Right atrium auricular region (tissue), 2 donors: Measurements from ENCODE around the gene RAD51B. TPM values are rescaled to one million over a fixed set of nuclear protein-coding genes. Genes with fewer than 3 reads are reported as not detected.
"Not testable (repeated sequence)": the region's sequence is repeated elsewhere in the genome, so short reads cannot be mapped to it uniquely, and the experiment has no call there.

ENCODE experiments used
- DNase-seq: peaks from one replicate; pipeline ENCODE4 v3.0.0-alpha.2; 2019; ENCODE audit warnings: low spot score
- H3K27ac ChIP-seq, 2 donors: fragments of 200-600 bp; sonication (generic); 1 replicate in 1 of 2; 2 replicates in 1 of 2; pipeline ENCODE4 v1.5.1; 2016 to 2019
- H3K27me3 ChIP-seq, 2 donors: fragments of 200-600 bp; sonication (generic); one replicate each; pipeline versions ENCODE4 v1.5.1 to v1.6.0; 2017 to 2019
- H3K36me3 ChIP-seq: fragments of 200-600 bp; sonication (generic); one replicate; pipeline ENCODE4 v1.5.1; 2016
- H3K4me1 ChIP-seq, 2 donors: fragments of 200-600 bp; sonication (generic); one replicate each; pipeline versions ENCODE4 v1.5.1 to v1.6.0; 2017 to 2019
- H3K4me3 ChIP-seq, 2 donors: fragments of 200-600 bp; sonication (generic); 1 replicate in 1 of 2; 2 replicates in 1 of 2; pipeline ENCODE4 v1.5.1; 2017 to 2019; ENCODE audit warnings: mild to moderate bottlenecking in 1 of 2, moderate library complexity in 1 of 2
- H3K9me3 ChIP-seq, 2 donors: fragments of 200-600 bp; sonication (generic); one replicate each; pipeline ENCODE4 v1.5.1; 2019
- total RNA-seq, 2 donors: library from RNA; depleted of rRNA; stranded (reverse); fragments of >200 nt; gene quantifications; one replicate each; pipeline ENCODE4 v1.1.0, GENCODE V29; 2016
- TF ChIP-seq, protein P1 (sequence below), 2 donors: fragments of 200-600 bp; sonication (generic); IDR thresholded peaks; one replicate each; pipeline ENCODE4 v1.5.1; 2019; ENCODE audit warnings: antibody characterized with exemption in 2 of 2

Gene RAD51B
- total RNA-seq, 2 donors from 2014 or later = 1.2 to 1.5 TPM

DNA sequence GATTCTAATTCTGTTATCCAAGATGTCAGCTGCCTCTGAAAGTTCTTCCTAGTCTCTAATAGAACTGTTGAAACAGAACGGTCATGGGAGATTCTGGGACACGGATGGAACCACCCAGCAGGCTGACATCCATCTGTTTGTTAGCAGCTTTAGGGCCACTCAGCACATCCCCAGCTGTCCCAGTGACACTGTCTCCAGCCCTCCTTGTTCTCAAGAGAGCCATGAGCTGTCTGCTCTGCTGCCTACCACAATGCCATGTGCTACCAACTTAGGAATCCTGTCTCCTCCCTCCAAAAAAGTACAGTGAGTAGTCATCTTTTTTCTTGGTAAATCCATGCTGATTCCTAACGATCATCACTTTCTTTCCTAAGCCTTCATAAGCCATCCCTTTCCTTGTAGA, 842.8 kb downstream of the RAD51B start:
- TF ChIP-seq, protein P1, sequence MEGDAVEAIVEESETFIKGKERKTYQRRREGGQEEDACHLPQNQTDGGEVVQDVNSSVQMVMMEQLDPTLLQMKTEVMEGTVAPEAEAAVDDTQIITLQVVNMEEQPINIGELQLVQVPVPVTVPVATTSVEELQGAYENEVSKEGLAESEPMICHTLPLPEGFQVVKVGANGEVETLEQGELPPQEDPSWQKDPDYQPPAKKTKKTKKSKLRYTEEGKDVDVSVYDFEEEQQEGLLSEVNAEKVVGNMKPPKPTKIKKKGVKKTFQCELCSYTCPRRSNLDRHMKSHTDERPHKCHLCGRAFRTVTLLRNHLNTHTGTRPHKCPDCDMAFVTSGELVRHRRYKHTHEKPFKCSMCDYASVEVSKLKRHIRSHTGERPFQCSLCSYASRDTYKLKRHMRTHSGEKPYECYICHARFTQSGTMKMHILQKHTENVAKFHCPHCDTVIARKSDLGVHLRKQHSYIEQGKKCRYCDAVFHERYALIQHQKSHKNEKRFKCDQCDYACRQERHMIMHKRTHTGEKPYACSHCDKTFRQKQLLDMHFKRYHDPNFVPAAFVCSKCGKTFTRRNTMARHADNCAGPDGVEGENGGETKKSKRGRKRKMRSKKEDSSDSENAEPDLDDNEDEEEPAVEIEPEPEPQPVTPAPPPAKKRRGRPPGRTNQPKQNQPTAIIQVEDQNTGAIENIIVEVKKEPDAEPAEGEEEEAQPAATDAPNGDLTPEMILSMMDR (IDR thresholded peaks at IDR 0.05) = no peak
- Histone ChIP-seq H3K36me3 (no peaks in the 10 kb centered on the region), H3K4me3 (no peak overlapping the region), H3K27ac (peak overlapping the region; percentile 54 to 68), H3K4me1 (peaks cover 0 to 50% of the 10 kb centered on the region in 2 donors), H3K9me3 (no peaks in the 10 kb centered on the region), H3K27me3 (no peaks in the 10 kb centered on the region)
- peak; percentile 36 for DNase-seq

DNA sequence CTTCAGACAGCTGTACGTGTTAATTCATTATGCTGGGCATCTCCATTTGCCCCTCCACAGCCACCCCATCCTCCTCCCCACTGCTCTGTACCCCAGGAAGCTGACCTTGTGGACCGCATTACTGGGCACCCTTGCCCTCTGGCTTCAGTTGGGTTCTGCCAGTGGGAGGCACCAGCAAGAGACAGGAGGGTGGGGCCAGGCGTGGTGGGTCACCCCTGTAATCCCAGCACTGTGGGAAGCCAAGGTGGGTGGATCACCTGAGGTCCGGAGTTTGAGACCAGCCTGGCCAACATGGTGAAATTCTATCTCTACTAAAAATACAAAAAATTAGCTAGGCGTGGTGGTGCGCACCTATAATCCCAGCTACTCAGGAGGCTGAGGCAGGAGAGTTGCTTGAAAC, 843.2 kb downstream of the RAD51B start:
- H3K4me3 ChIP-seq, H3K27me3 ChIP-seq, H3K36me3 ChIP-seq, H3K9me3 ChIP-seq: not testable (repeated sequence)
- Histone ChIP-seq H3K4me1 (peaks cover 0 to 52% of the 10 kb centered on the region in 2 donors), H3K27ac (peak overlapping the region; percentile 54 to 68)
- peak; percentile 46 for DNase-seq

DNA sequence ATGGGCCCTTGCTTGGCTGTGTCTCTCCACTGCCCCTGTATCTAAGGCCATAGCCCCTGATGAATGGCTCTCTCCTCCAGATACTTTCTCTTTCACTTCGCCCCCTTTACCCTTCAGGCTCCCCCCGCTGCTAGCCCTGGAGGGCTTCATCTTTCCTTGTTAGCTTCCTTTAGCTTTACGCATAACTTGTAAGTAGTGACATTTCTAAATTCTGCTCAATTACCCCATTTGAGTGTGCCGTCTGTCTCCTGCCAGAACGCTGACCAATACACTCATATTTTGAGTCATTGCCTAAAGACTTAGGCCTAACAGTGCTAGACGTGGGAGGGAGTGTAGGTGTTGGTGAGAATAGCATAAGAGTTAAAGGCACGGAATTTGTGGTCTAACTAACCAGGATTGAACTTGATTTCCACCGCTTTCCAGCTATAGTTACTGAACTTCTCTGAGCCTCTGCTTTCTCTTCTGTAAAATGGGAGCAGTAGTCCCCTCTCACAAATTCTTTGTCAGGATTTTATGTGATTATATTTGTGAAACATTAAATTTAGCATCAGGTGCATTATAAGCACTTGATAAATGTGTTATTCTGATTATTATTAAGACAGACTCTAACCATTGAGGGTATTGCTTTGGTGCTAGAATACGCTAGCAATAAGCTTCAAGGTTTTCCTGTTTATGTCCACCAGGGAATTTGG, 844.0 kb downstream of the RAD51B start:
- peak; percentile 57 for DNase-seq
- no peak overlapping the region for H3K4me3 ChIP-seq
- H3K4me1 ChIP-seq = peaks cover 0 to 54% of the 10 kb centered on the region in 2 donors
- H3K36me3 ChIP-seq = no peaks in the 10 kb centered on the region
- H3K27me3 ChIP-seq = no peaks in the 10 kb centered on the region
- TF ChIP-seq, protein P1 (IDR thresholded peaks at IDR 0.05) = no peak
- no peaks in the 10 kb centered on the region for H3K9me3 ChIP-seq
- peak overlapping the region; percentile 52 to 80 for H3K27ac ChIP-seq

DNA sequence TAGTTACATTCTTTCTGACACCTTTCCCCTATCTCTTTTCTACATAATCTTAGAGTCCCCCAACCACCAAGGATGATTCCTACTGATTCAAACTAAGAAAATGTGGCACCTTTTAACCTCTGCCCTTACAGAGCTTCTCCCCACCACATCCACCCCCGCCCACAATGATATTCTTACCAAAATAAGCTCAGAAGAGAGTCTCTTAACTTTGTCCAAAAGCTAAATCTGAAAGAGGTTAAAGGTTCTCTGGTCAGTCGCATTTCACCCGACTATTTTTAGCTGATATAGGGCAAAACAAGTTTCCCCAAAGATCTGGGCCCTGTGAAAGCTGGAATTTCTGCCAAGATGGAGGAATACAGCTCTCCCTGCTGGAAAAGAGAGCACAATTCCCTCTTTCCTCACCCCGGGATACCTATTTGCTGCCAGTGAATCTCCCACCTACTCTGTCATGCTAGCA, 844.7 kb downstream of the RAD51B start:
- TF ChIP-seq, protein P1 (IDR thresholded peaks at IDR 0.05) = no peak
- H3K9me3 ChIP-seq = no peaks in the 10 kb centered on the region
- H3K4me3 ChIP-seq = no peak overlapping the region
- no peaks in the 10 kb centered on the region for H3K27me3 ChIP-seq
- peaks cover 0 to 55% of the 10 kb centered on the region in 2 donors for H3K4me1 ChIP-seq
- peak; percentile 38 for DNase-seq
- no peaks in the 10 kb centered on the region for H3K36me3 ChIP-seq
- peak overlapping the region; percentile 52 to 80 for H3K27ac ChIP-seq

DNA sequence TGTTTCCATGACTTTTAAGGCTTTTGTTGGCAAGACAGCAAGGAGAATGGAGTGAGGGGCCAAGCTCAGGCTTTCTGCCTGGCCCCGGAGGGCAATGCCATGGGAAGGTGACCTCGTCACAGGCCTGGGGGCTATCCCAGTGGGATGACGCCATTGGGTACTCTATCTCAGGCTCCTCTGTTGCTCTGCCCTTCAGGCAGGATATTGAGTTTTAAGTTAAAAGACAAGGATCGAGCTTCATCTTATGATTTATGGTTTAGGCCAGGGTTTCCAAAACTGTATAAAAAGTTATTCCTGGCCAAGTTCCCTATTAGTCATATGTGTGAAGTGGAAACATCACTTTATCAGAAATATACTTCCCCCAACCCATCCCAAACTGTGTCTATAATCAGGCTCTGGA, 845.6 kb downstream of the RAD51B start:
- Histone ChIP-seq H3K4me3 (no peak overlapping the region), H3K4me1 (peaks cover 0 to 58% of the 10 kb centered on the region in 2 donors), H3K27ac (peak overlapping the region; percentile 52 to 80), H3K36me3 (no peaks in the 10 kb centered on the region), H3K9me3 (no peaks in the 10 kb centered on the region), H3K27me3 (no peaks in the 10 kb centered on the region)
- TF ChIP-seq, protein P1 (IDR thresholded peaks at IDR 0.05) = no peak
- DNase-seq = peak; percentile 30

DNA sequence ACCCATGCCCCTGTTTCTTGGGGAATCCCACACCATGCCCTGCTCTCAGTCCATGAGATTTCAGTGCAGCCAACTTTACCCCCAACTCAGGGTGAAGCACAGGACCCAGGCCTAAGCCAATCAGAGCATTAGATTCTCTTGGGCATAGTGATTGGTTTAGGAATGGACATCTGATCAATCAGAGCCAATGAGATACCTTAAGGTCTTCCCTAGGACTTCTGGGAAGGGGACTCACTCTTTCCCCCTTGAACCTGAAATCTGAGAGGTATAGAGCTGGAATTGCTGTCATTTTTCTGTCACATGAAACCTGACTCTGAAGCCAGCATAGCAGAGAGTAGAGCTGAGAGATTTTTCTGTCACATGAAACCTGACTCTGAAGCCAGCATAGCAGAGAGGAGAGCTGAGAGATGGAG, 846.2 kb downstream of the RAD51B start:
- H3K4me3 ChIP-seq = no peak overlapping the region
- no peaks in the 10 kb centered on the region for H3K9me3 ChIP-seq
- H3K36me3 ChIP-seq = no peaks in the 10 kb centered on the region
- peaks cover 0 to 64% of the 10 kb centered on the region in 2 donors for H3K4me1 ChIP-seq
- peak overlapping the region; percentile 52 to 80 for H3K27ac ChIP-seq
- H3K27me3 ChIP-seq = no peaks in the 10 kb centered on the region
- peak; percentile 13 for DNase-seq
- TF ChIP-seq, protein P1 (IDR thresholded peaks at IDR 0.05) = no peak
